Esophagus (tissue), 2 donors: ENCODE measurements around the gene ARRDC5. TPM values are rescaled to one million over a fixed set of nuclear protein-coding genes. Genes with fewer than 3 reads are reported as not detected.
"Not testable (repeated sequence)": the region's sequence is repeated elsewhere in the genome, so short reads cannot be mapped to it uniquely, and the experiment has no call there.

ENCODE experiments used
- H3K27ac ChIP-seq, 2 donors: one replicate each; pipeline ENCODE4 v1.5.1; 2013; ENCODE audit warnings: low read depth in 2 of 2, mild to moderate bottlenecking in 2 of 2, inconsistent platforms in 1 of 2, low read length in 1 of 2, moderate library complexity in 1 of 2
- H3K27me3 ChIP-seq, 2 donors: one replicate each; pipeline ENCODE4 v1.6.1; 2013; ENCODE audit warnings: low read length in 2 of 2, control low read depth in 1 of 2, mild to moderate bottlenecking in 1 of 2; ENCODE audit not compliant: insufficient read depth in 2 of 2, control insufficient read depth in 1 of 2
- H3K36me3 ChIP-seq, 2 donors: one replicate each; pipeline ENCODE4 v1.6.1; 2013; ENCODE audit warnings: low read length in 1 of 2; ENCODE audit not compliant: control insufficient read depth in 2 of 2, insufficient read depth in 2 of 2
- H3K4me1 ChIP-seq, 2 donors: one replicate each; pipeline ENCODE4 v1.6.1; 2013; ENCODE audit warnings: low read length in 1 of 2; ENCODE audit not compliant: control insufficient read depth in 2 of 2, insufficient read depth in 2 of 2
- H3K4me3 ChIP-seq, 2 donors: one replicate each; pipeline ENCODE4 v1.5.1; 2013; ENCODE audit warnings: low read length in 2 of 2, mild to moderate bottlenecking in 2 of 2, low read depth in 1 of 2, moderate library complexity in 1 of 2
- H3K9me3 ChIP-seq, 2 donors: one replicate each; pipeline ENCODE4 v1.6.1; 2013; ENCODE audit warnings: mild to moderate bottlenecking in 2 of 2, low read depth in 1 of 2, low read length in 1 of 2, moderate library complexity in 1 of 2; ENCODE audit not compliant: control insufficient read depth in 2 of 2, insufficient read depth in 1 of 2
- WGBS, 2 donors: extraction: QIAGEN DNeasy Blood & Tissue Kit; methylation state at CpG; one replicate each; pipeline ENCODE4 v1.1.7; 2013; 5-methylcytosine and 5-hydroxymethylcytosine counted together
- polyA plus RNA-seq, 2 donors: library from polyadenylated mRNA; stranded (reverse); fragments of 200-250 nt; gene quantifications; one replicate each; pipeline ENCODE4 v1.2.3, GENCODE V29; 2013
- donor health status: healthy with polysubstance abuse.
- donor health status: Bipolar disorder and iron deficiency.

The ARRDC5 gene
- polyA plus RNA-seq, 2 donors, result 0.08 to 0.31 TPM

- H3K36me3 ChIP-seq, result peaks cover 12 to 29% of the 10 kb centered on the region in 2 donors
- H3K4me3 ChIP-seq, result no peak overlapping the region
- WGBS, 2 donors, result 95 to 96% methylated on average over 11 of the region's 11 CpGs
- H3K4me1 ChIP-seq, result peaks cover 2 to 5% of the 10 kb centered on the region in 2 donors
- H3K27ac ChIP-seq, result no peak overlapping the region
- no peaks in the 10 kb centered on the region for H3K27me3 ChIP-seq
- H3K9me3 ChIP-seq, result no peaks in the 10 kb centered on the region
Observed at GRCh38 chr19:4859697-4860096, 43.0 kb downstream of the ARRDC5 start.

- H3K9me3 ChIP-seq, H3K4me3 ChIP-seq, H3K27ac ChIP-seq, H3K4me1 ChIP-seq, H3K27me3 ChIP-seq: not testable (repeated sequence)
- 87 to 91% methylated on average over 12 of the region's 12 CpGs for WGBS, 2 donors
- peaks cover 12 to 31% of the 10 kb centered on the region in 2 donors for H3K36me3 ChIP-seq
Observed at GRCh38 chr19:4856468-4856867, 46.2 kb downstream of the ARRDC5 start.

- not testable (repeated sequence) for H3K9me3 ChIP-seq, H3K27me3 ChIP-seq, H3K27ac ChIP-seq, H3K4me3 ChIP-seq, H3K4me1 ChIP-seq
- peaks cover 3 to 22% of the 10 kb centered on the region in 2 donors for H3K36me3 ChIP-seq
- WGBS, 2 donors, result 86% methylated on average over 8 of the region's 8 CpGs
Observed at GRCh38 chr19:4853506-4853905, 49.2 kb downstream of the ARRDC5 start.

GRCh38 chr19:4852484-4852883 lies 50.2 kb downstream of the ARRDC5 start:
- H3K27ac ChIP-seq, result no peak overlapping the region
- no peaks in the 10 kb centered on the region for H3K9me3 ChIP-seq
- 89 to 95% methylated on average over 6 of the region's 6 CpGs for WGBS, 2 donors
- H3K4me1 ChIP-seq, result peaks cover 0 to 4% of the 10 kb centered on the region in 2 donors
- peaks cover 5 to 28% of the 10 kb centered on the region in 2 donors for H3K36me3 ChIP-seq
- no peak overlapping the region for H3K4me3 ChIP-seq
- H3K27me3 ChIP-seq, result no peaks in the 10 kb centered on the region

GRCh38 chr19:4851551-4852290 lies 51.0 kb downstream of the ARRDC5 start:
- H3K36me3 ChIP-seq, result peaks cover 8 to 28% of the 10 kb centered on the region in 2 donors
- 78 to 81% methylated on average over 40 to 42 of the region's 42 CpGs for WGBS, 2 donors
- no peaks in the 10 kb centered on the region for H3K9me3 ChIP-seq
- H3K27me3 ChIP-seq, result no peaks in the 10 kb centered on the region
- no peak overlapping the region for H3K4me3 ChIP-seq
- H3K4me1 ChIP-seq, result peaks cover 0 to 4% of the 10 kb centered on the region in 2 donors
- H3K27ac ChIP-seq, result no peak overlapping the region

GRCh38 chr19:4849019-4849418 lies 53.7 kb downstream of the ARRDC5 start:
- no peak overlapping the region for H3K27ac ChIP-seq
- H3K36me3 ChIP-seq, result peaks cover 5 to 25% of the 10 kb centered on the region in 2 donors
- no peak overlapping the region for H3K4me3 ChIP-seq
- WGBS, 2 donors, result 93 to 94% methylated on average over 7 of the region's 7 CpGs
- H3K27me3 ChIP-seq, result no peaks in the 10 kb centered on the region
- H3K9me3 ChIP-seq, result no peaks in the 10 kb centered on the region
- H3K4me1 ChIP-seq, result peaks cover 0 to 4% of the 10 kb centered on the region in 2 donors

- peaks cover 0 to 4% of the 10 kb centered on the region in 2 donors for H3K4me1 ChIP-seq
- WGBS, 2 donors, result 95 to 96% methylated on average over 23 of the region's 23 CpGs
- H3K36me3 ChIP-seq, result peaks cover 5 to 28% of the 10 kb centered on the region in 2 donors
- H3K27ac ChIP-seq, result no peak overlapping the region
- no peaks in the 10 kb centered on the region for H3K27me3 ChIP-seq
- no peaks in the 10 kb centered on the region for H3K9me3 ChIP-seq
- H3K4me3 ChIP-seq, result no peak overlapping the region
Observed at GRCh38 chr19:4847190-4847973, 55.3 kb downstream of the ARRDC5 start.

- 57 to 71% methylated on average over 9 of the region's 9 CpGs for WGBS, 2 donors
- not testable (repeated sequence) for H3K27me3 ChIP-seq, H3K4me1 ChIP-seq, H3K4me3 ChIP-seq, H3K27ac ChIP-seq, H3K9me3 ChIP-seq
- peaks cover 5 to 24% of the 10 kb centered on the region in 2 donors for H3K36me3 ChIP-seq
Observed at GRCh38 chr19:4845975-4846374, 56.7 kb downstream of the ARRDC5 start.

GRCh38 chr19:4844348-4845179 lies 58.1 kb downstream of the ARRDC5 start:
- no peaks in the 10 kb centered on the region for H3K27me3 ChIP-seq
- no peaks in the 10 kb centered on the region for H3K9me3 ChIP-seq
- no peak overlapping the region for H3K27ac ChIP-seq
- H3K4me1 ChIP-seq, result peaks cover 0 to 3% of the 10 kb centered on the region in 2 donors
- no peak overlapping the region for H3K4me3 ChIP-seq
- 74 to 79% methylated on average over 10 of the region's 10 CpGs for WGBS, 2 donors
- H3K36me3 ChIP-seq, result peaks cover 5 to 27% of the 10 kb centered on the region in 2 donors
